K562 (cell line): ENCODE results near the gene NFS1. TPM values are rescaled to one million over a fixed set of nuclear protein-coding genes. Genes with fewer than 3 reads are reported as not detected.

ENCODE experiments used
- ETV5 ChIP-seq: sonication (generic); formaldehyde crosslinking; IDR thresholded peaks from 2 replicates; pipeline ENCODE4 v1.4.0; 2020; ENCODE audit warnings: low read depth, mild to moderate bottlenecking, missing genetic modification reagents
- MAFG ChIP-seq: fragments of 450-650 bp; conservative IDR thresholded peaks from 2 replicates; pipeline ENCODE4 v1.6.1; 2016; ENCODE audit warnings: missing genetic modification characterization, missing compliant biosample characterization
- NR2F6 ChIP-seq: fragments of 450-650 bp; formaldehyde crosslinking; IDR thresholded peaks from 2 replicates; pipeline ENCODE4 v1.4.0; 2020; ENCODE audit warnings: mild to moderate bottlenecking
- NR3C1 ChIP-seq: sonication (generic); formaldehyde crosslinking; IDR thresholded peaks from 2 replicates; pipeline ENCODE4 v1.8.1; 2022; ENCODE audit warnings: missing genetic modification reagents
- POLR2G ChIP-seq: fragments of 200-400 bp; formaldehyde crosslinking; IDR thresholded peaks from 2 replicates; pipeline ENCODE4 v1.6.1; 2017; ENCODE audit warnings: low read depth, mild to moderate bottlenecking, antibody characterized with exemption, low read length, moderate library complexity
- RBM22 ChIP-seq: fragments of 200-400 bp; formaldehyde crosslinking; IDR thresholded peaks from 2 replicates; pipeline ENCODE4 v1.6.1; 2018; ENCODE audit warnings: low read length, low read depth; ENCODE audit not compliant: poor library complexity, severe bottlenecking
- ZNF174 ChIP-seq: fragments of 250-450 bp; sonication (Bioruptor Pico); IDR thresholded peaks from 2 replicates; pipeline ENCODE4 v1.4.0; 2020; ENCODE audit warnings: mild to moderate bottlenecking
- ZNF316 ChIP-seq: fragments of 450-650 bp; IDR thresholded peaks from 2 replicates; pipeline ENCODE4 v1.6.1; 2016
- polyA plus RNA-seq, 8 experiments: library from polyadenylated mRNA; depleted of rRNA in 4 of 8; stranded (reverse) in 5 of 8; unstranded in 3 of 8; fragments of >200 nt; fragmentation: Nextera tagmentation in 2 of 8; fragmentation: Illumina TruSeq in 1 of 8; extraction: Ambion mirVana in 2 of 8; extraction: Trizol in 1 of 8; gene quantifications; 2 replicates each; pipeline versions ENCODE4 v1.2.1 to v1.2.3, GENCODE V29; 2011 to 2014; ENCODE audit warnings: inconsistent platforms in 1 of 8, missing spikeins in 1 of 8
- total RNA-seq, 7 experiments: library from RNA; depleted of rRNA in 6 of 7; stranded (reverse); fragments of >200 nt in 6 of 7; fragmentation: Illumina TruSeq in 2 of 7; extraction: Trizol in 2 of 7; gene quantifications; 2 replicates each; pipeline versions ENCODE4 v1.2.1 to v1.2.3, GENCODE V29; 2011 to 2021; ENCODE audit warnings: low replicate concordance in 1 of 7
- TF ChIP-seq, protein P1 (sequence below): fragments of 250-450 bp; sonication (Bioruptor Pico); IDR thresholded peaks from 2 replicates; pipeline ENCODE4 v1.4.0; 2020; ENCODE audit warnings: mild to moderate bottlenecking, moderate library complexity
- TF ChIP-seq, protein P2 (sequence below): sonication (generic); IDR thresholded peaks from 2 replicates; pipeline ENCODE4 v1.6.1; 2016

Gene NFS1
- total and polyA plus RNA-seq, 9 of the 15 experiments (the other 6 are each of a cell fraction or from before 2014, with no cell fraction given), result 11.5 to 84.8 (median 47.1) TPM

DNA sequence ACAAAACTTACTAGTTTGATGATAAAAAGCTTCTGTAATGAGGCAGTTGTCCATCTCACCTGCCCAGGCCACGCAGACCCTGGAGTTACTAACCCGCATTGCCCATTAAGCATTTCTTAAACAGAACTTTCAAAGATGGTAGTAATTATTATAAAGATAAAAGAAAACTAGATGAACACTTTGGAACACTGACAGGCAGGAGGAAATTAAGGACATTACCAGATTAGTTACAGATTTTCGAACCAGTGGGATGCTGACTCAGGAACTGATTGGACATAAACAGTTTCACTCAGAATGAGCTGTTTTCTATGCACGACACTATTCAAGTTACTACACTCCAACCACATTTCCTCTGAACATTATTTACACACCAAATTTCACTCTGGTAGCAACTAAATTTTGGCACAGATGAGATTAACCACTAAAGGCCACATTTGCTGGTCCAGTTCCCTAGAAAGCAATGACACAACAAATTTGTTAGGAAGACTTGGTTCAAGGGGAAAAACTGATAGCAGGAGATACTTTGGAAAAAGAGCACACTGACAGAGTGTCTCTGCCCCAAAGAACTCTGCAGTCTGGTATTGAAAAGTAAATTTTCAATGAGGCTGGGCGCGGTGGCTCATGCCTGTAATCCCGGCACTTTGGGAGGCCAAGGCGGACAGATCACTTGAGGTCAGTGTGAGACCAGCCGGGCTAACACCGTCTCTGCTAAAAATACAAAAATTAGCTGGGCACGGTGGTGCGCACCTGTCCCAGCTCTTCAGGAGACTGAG lies 3.1 kb upstream of the NFS1 start (continued):
- TF ChIP-seq, protein P1, sequence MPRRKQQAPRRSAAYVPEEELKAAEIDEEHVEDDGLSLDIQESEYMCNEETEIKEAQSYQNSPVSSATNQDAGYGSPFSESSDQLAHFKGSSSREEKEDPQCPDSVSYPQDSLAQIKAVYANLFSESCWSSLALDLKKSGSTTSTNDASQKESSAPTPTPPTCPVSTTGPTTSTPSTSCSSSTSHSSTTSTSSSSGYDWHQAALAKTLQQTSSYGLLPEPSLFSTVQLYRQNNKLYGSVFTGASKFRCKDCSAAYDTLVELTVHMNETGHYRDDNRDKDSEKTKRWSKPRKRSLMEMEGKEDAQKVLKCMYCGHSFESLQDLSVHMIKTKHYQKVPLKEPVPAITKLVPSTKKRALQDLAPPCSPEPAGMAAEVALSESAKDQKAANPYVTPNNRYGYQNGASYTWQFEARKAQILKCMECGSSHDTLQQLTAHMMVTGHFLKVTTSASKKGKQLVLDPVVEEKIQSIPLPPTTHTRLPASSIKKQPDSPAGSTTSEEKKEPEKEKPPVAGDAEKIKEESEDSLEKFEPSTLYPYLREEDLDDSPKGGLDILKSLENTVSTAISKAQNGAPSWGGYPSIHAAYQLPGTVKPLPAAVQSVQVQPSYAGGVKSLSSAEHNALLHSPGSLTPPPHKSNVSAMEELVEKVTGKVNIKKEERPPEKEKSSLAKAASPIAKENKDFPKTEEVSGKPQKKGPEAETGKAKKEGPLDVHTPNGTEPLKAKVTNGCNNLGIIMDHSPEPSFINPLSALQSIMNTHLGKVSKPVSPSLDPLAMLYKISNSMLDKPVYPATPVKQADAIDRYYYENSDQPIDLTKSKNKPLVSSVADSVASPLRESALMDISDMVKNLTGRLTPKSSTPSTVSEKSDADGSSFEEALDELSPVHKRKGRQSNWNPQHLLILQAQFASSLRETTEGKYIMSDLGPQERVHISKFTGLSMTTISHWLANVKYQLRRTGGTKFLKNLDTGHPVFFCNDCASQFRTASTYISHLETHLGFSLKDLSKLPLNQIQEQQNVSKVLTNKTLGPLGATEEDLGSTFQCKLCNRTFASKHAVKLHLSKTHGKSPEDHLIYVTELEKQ (CRISPR knock-in tag), result no peak
- TF ChIP-seq RBM22 (peak; percentile 69), MAFG (tag) (peak; percentile 61), NR2F6 (CRISPR knock-in tag) (0 out of 2 replicates have a peak, but pooled peaks have one; percentile 39), POLR2G (peak; percentile 26; the same call in 1 of the 2 replicates), ETV5 (CRISPR knock-in tag) (no peak), ZNF316 (peak; percentile 80), ZNF174 (CRISPR knock-in tag) (no peak), NR3C1 (CRISPR knock-in tag) (no peak)
- TF ChIP-seq, protein P2, sequence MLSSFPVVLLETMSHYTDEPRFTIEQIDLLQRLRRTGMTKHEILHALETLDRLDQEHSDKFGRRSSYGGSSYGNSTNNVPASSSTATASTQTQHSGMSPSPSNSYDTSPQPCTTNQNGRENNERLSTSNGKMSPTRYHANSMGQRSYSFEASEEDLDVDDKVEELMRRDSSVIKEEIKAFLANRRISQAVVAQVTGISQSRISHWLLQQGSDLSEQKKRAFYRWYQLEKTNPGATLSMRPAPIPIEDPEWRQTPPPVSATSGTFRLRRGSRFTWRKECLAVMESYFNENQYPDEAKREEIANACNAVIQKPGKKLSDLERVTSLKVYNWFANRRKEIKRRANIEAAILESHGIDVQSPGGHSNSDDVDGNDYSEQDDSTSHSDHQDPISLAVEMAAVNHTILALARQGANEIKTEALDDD, result peak; percentile 44; the same call in 1 of the 2 replicates
